Measurements from ENCODE around the gene TSPAN6.

DNA sequence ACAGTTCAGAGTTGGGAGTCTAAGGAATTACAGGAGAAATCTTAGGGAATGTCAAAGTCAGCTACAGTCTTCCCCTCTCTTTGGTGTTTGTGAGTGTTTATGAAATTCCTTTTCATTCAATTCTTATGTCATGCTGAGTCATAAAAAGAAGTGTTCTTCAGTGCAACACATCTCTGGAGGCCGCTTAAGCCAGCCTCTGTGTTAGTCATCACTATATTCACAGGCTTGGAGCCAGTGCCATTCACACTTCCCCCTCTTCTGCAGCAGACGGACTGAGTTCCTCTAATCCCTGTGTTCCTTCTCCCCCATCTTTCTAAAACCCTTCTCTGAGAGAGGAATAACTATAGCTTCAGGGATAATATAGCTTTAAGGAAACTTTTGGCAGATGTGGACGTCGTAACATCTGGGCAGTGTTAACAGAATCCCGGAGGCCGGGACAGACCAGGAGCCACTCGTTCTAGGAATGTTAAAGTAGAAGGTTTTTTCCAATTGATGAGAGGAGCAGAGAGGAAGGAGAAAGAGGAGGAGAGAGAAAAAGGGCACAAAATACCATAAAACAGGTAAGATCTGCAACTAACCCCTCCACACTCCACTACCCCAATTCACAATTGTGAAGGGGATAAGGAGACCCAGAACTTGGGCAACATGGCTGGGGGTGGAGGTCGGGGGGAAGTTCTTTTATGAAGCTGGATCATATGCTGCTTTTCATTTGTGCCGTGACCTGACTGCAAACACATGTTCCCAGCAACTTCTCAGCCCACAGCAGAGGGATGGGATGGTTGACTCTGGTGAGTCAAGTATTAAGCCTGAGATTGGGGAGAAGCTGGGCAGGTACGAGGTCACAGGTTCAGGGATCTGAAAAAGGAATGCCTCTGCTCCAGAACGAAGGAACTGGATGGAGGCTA lies 7.6 kb upstream of the TSPAN6 start, which contains the start of gene SRPX2:
- TF ChIP-seq POLR2AphosphoS2 (conservative IDR thresholded peaks at IDR 0.05; ENCODE audit: low read length) = no peak
- TF ChIP-seq, protein P1, sequence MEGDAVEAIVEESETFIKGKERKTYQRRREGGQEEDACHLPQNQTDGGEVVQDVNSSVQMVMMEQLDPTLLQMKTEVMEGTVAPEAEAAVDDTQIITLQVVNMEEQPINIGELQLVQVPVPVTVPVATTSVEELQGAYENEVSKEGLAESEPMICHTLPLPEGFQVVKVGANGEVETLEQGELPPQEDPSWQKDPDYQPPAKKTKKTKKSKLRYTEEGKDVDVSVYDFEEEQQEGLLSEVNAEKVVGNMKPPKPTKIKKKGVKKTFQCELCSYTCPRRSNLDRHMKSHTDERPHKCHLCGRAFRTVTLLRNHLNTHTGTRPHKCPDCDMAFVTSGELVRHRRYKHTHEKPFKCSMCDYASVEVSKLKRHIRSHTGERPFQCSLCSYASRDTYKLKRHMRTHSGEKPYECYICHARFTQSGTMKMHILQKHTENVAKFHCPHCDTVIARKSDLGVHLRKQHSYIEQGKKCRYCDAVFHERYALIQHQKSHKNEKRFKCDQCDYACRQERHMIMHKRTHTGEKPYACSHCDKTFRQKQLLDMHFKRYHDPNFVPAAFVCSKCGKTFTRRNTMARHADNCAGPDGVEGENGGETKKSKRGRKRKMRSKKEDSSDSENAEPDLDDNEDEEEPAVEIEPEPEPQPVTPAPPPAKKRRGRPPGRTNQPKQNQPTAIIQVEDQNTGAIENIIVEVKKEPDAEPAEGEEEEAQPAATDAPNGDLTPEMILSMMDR (IDR thresholded peaks at IDR 0.05) = no peak
- TF ChIP-seq RAD21 (conservative IDR thresholded peaks at IDR 0.05 in 1 of 2, IDR thresholded peaks at IDR 0.05 in 1 of 2) = no peak
- no peak for TF ChIP-seq RCOR1 (IDR thresholded peaks at IDR 0.05; ENCODE audit: low read depth, low read length)
- TF ChIP-seq SMC3 (IDR thresholded peaks at IDR 0.05) = no peak
- TF ChIP-seq, protein P2, sequence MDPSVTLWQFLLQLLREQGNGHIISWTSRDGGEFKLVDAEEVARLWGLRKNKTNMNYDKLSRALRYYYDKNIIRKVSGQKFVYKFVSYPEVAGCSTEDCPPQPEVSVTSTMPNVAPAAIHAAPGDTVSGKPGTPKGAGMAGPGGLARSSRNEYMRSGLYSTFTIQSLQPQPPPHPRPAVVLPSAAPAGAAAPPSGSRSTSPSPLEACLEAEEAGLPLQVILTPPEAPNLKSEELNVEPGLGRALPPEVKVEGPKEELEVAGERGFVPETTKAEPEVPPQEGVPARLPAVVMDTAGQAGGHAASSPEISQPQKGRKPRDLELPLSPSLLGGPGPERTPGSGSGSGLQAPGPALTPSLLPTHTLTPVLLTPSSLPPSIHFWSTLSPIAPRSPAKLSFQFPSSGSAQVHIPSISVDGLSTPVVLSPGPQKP (IDR thresholded peaks at IDR 0.05; ENCODE audit: low read depth, low read length) = no peak
- TF ChIP-seq CEBPB (IDR thresholded peaks at IDR 0.05) = peak in 1 of 2 experiments; percentile 48; a peak in 1 of 4 replicates
- TF ChIP-seq, protein P3, sequence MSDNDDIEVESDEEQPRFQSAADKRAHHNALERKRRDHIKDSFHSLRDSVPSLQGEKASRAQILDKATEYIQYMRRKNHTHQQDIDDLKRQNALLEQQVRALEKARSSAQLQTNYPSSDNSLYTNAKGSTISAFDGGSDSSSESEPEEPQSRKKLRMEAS (IDR thresholded peaks at IDR 0.05) = peak; percentile 9; the same call in 1 of the 2 replicates
- TF ChIP-seq NFE2L2 (conservative IDR thresholded peaks at IDR 0.05; ENCODE audit: low read length) = 0 out of 2 replicates have a peak, but pooled peaks have one; percentile 6
- no peak for TF ChIP-seq MYC (IDR thresholded peaks at IDR 0.05; ENCODE audit: borderline replicate concordance, low read length)
- TF ChIP-seq POLR2A (IDR thresholded peaks at IDR 0.05; ENCODE audit: low read length) = no peak
- TF ChIP-seq MAZ (IDR thresholded peaks at IDR 0.05; ENCODE audit: borderline replicate concordance, low read depth, low read length) = no peak
- TF ChIP-seq EP300 (IDR thresholded peaks at IDR 0.05) = no peak

All from A549 (cell line).